Erythroblast (primary cell): ENCODE measurements around the gene LTBP1.

ENCODE experiments used
- GATA1 ChIP-seq: IDR thresholded peaks from 2 replicates; pipeline ENCODE4 v1.6.1; 2011; ENCODE audit warnings: low read depth, mild to moderate bottlenecking, control low read depth, low read length, moderate library complexity
- POLR2A ChIP-seq: IDR thresholded peaks from 2 replicates; pipeline ENCODE4 v1.6.1; 2011; ENCODE audit warnings: mild to moderate bottlenecking, low read length

GRCh38 chr2:32947484-32948143, 861 bp downstream of the LTBP1 start:
- peak; percentile 14 for TF ChIP-seq POLR2A
- no peak for TF ChIP-seq GATA1
